HG03097 (cell line): ENCODE data around the gene TRPV6.

Source experiments
- ATAC-seq: cut with Tn5 transposase; IDR thresholded peaks from one replicate; pipeline ENCODE4 v1.9.1; 2021; ENCODE audit not compliant: unreplicated experiment, low FRiP score

Gene TRPV6

DNA sequence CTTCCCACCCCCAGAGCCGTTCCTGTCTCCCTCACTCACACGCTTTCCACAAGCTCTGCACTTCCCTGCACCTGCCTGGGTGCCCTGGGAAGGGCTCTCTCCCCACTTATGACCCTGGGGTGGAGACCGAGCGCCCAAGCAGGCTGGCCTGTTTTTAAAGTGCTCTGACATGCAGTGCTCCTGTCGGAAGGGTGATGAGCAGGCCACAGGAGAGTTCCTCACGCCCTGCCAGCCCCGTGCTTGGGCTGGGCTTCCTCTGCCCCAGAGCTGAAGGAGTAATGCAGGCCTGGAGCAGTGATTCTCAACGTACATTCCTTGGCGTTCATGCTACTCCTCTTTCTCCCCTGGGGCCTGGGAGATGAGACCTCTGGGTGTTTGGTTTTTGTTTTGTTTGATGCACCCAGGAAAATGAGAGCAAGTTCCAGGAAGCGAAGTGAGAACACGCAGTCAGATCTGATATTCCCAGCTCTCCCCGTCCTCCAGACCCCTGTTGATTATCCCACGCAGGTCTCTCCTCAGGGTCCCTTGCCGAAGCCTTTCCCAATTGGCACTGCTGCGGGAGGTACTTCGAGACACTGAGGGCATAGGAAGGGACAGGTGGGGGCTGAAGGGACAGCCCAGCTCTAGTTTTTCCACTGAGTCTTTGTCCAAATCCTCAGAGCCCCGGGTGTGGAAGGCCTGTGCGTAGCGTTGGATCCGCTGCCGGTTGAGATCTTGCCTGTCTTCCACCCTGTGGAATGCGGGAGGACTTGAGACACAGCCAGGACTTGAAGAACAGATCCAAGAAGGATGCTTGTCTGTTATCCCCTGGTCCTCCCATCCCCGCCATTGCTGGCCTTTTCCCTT lies 14.1 kb downstream of the TRPV6 start:
- no peak for ATAC-seq

GRCh38 chr7:142870566-142871259 lies 14.8 kb downstream of the TRPV6 start:
- no peak for ATAC-seq

DNA sequence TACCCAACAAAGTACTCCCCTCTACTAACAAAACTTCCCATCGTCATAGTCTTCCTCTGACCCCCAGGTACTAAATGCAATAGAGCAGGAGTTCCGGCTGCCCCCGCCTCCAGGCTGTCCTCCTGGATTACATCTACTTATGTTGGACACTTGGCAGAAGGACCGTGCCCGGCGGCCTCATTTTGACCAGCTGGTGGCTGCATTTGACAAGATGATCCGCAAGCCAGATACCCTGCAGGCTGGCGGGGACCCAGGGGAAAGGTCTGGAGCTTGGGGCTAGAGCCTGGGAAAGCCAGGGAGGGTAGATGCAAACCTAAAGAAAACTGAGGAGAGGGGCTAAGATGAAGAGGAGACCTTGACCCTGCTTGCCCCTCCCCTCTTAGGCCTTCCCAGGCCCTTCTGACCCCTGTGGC lies 15.4 kb downstream of the TRPV6 start:
- ATAC-seq: no peak

- no peak for ATAC-seq
These were observed 16.1 kb downstream of the TRPV6 start for GRCh38 chr7:142869434-142869833.

GRCh38 chr7:142868986-142869415 lies 16.5 kb downstream of the TRPV6 start:
- no peak for ATAC-seq

DNA sequence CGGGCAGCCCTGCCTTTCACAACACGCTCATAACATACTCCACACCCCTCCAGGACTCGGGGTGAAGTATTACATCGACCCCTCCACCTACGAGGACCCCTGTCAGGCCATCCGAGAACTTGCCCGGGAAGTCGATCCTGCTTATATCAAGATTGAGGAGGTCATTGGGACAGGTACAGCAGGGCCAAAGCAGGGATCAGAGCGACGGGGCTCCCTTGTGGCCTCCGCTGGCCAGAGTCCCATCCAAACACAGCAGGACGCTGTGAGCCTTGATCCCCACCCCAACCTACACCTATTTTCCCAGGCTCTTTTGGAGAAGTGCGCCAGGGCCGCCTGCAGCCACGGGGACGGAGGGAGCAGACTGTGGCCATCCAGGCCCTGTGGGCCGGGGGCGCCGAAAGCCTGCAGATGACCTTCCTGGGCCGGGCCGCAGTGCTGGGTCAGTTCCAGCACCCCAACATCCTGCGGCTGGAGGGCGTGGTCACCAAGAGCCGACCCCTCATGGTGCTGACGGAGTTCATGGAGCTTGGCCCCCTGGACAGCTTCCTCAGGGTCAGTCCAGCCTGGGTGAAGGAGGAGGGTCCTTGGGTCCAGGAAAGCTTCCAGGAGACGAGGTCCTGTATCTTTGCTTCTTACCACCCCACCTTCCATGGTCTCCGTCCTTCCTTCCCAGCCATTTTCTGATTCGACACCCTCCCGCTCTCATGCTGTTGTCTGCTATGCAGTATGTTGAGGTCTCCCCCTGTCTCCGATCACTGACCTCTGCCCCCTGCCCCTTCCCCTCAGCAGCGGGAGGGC lies 17.2 kb downstream of the TRPV6 start:
- no peak for ATAC-seq

DNA sequence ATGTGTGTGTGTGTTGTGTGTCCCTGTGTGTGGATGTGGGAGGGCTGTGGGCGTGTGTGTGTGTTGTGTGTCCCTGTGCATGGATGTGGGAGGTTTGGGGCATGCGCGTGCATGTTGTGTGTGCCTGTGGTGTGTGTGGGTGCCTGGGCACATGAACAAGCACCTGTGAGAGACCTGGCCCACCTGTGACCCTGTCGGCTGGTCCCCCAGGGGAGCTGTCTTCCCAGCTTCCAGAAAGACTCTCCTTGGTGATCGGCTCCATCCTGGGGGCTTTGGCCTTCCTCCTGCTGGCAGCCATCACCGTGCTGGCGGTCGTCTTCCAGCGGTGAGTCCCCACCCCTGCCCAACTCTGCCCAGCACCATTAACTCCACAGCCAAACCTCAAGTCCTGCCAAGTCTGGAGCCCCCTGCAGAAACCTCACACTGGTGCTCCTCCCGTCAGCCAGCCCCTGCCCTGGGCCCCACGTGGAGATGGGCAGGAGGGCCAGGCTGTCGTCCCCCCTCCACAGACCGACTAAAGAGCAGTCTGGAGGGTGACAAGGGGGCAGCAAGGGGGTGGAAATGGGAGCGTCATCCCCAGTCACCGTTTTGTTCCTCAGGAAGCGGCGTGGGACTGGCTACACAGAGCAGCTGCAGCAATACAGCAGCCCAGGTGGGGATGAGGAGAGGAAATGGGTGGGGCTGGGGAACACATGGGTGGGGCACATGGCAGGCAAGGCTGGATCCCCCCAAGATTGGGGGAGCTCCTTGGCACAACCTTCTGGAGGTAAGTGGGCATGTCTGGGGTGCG lies 18.0 kb downstream of the TRPV6 start:
- ATAC-seq: no peak

GRCh38 chr7:142867097-142867378 lies 18.5 kb downstream of the TRPV6 start:
- no peak for ATAC-seq

- ATAC-seq: no peak
These were observed 19.0 kb downstream of the TRPV6 start for GRCh38 chr7:142866361-142867096.

DNA sequence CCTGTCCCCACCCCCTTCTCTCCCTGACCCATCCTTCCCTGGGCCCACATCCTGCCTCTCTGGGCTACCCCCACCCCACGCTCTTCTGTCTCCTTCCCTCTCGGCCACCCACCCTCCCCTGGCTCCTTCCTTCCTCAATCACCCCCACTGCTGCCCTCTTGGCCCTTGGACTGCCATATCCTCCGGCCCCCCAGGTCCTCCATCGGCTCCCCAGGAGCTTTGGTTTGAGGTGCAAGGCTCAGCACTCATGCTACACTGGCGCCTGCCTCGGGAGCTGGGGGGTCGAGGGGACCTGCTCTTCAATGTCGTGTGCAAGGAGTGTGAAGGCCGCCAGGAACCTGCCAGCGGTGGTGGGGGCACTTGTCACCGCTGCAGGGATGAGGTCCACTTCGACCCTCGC lies 19.8 kb downstream of the TRPV6 start:
- no peak for ATAC-seq

DNA sequence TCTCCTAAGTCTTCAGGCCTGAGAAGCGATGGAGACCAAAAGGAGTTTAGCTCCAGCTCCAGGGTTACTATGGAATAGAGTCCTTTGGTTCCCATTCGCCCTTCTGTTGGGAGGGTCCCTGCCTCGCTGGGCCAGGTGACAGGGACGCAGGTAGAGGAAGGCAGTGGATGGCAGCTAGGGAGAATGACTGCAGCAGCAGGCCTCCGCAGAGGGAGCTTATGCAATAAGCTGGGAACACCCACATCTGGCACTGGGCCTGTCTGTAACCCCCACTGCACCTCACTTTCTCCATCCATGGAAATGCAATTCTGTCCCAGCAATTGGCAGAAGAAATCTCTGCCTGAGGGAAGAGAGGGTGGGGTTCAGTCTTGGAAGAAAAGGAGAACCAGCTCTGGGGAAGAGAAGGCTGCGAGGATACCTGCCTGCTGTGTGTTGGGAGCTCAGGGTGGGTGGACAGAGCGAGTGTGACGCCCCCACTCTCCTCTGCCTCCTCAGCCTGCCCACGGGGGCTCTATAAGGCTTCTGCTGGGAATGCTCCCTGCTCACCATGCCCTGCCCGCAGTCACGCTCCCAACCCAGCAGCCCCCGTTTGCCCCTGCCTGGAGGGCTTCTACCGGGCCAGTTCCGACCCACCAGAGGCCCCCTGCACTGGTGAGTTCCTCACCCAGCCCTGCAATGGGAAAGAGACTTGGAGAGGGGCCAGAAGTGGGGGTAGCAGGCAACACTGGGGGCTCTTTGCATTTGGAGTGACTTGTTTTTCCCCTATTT lies 20.4 kb downstream of the TRPV6 start:
- ATAC-seq: no peak

DNA sequence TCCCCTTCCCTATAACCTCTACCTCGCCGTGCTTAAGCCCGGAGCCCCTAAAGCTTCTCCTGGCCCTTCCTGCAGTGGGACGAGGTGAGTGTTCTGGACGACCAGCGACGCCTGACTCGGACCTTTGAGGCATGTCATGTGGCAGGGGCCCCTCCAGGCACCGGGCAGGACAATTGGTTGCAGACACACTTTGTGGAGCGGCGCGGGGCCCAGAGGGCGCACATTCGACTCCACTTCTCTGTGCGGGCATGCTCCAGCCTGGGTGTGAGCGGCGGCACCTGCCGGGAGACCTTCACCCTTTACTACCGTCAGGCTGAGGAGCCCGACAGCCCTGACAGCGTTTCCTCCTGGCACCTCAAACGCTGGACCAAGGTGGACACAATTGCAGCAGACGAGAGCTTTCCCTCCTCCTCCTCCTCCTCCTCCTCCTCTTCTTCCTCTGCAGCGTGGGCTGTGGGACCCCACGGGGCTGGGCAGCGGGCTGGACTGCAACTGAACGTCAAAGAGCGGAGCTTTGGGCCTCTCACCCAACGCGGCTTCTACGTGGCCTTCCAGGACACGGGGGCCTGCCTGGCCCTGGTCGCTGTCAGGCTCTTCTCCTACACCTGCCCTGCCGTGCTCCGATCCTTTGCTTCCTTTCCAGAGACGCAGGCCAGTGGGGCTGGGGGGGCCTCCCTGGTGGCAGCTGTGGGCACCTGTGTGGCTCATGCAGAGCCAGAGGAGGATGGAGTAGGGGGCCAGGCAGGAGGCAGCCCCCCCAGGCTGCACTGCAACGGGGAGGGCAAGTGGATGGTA lies 21.5 kb downstream of the TRPV6 start:
- no peak for ATAC-seq

DNA sequence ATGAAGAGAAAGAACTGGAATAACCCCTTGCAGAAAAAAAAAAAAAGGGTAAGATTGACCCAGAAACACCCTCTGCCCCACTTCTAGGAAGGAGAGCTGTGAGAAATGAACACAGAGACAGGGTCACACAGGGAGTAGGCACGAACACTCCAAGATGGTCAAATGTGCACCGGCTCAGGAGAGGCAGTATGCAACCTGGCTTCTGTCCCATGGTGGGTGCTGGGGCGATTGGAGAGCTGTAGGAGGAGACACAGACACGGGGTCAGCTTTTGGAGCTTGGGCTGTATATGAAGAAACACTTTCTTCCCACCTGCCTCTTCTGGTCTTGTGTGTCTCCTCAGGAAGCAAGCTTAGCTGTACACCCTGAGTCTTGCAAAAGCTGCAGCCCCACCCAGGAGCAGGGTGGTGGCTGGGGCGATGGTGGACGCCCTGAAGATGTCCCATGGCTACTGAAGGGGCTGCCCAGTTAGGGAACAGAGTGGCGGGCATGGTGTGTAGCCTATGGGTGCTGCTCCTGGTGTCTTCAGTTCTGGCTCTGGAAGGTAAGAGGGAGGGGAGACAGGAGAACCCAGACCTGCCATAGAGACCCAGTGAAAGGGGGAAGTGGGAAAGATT lies 22.7 kb downstream of the TRPV6 start:
- ATAC-seq: no peak

GRCh38 chr7:142862351-142862750 lies 23.2 kb downstream of the TRPV6 start:
- no peak for ATAC-seq

DNA sequence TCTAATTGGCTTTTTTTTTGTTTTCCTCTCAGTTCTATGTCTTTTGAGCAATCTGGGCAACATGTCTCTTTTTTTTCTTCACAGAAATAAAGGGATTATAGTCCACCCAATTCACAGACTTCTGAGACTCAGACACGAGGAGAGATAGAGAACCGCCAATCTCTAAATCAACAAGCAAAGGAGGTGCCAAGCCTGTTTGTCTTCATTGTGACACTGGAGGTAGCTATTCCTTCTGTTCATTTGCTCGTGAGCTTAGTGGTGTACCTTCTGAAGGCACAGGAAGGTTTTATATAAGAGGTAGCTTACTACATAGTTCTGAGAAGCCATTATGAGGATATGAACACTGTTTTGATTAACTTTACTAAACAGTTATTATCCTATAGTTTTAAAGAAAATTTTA lies 24.6 kb downstream of the TRPV6 start:
- ATAC-seq: no peak

GRCh38 chr7:142859829-142860228 lies 25.7 kb downstream of the TRPV6 start:
- no peak for ATAC-seq

DNA sequence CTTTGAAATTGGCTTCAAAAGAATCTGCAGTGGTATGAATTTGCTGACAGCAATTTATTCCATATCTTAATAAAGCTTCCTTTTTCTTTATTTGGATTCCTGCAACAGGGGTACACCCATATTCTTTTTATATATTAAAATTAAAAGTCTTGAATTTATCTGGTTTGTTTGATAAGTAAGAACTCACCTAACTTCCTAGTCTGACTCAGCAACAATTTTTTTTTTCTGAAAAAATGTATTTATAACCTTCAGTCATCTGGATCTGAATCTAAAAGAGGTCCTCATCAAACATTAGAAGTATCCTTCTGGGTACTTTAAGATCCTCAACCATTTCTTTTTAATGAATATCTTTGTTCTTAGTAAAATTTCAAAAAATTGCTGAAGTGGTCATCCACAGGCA lies 26.1 kb downstream of the TRPV6 start:
- ATAC-seq: no peak

DNA sequence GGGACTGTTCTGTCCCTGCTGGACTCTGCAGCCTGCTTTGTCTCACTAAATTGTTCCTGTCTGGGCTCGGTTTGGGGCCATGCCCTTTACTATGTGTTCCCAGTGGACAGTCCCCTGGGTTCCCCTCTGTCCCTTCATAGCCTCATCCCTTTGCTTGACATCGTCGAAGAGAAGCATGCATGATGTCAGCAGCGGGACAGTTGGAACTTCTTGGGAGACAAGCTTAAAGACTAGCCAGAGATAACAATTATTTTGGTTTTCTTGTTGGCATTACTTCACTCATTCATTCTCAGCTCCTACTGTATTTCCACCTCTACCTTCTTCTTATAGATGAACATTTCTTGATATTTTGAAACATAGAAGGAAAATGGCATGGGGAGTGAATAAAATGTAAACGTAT lies 27.9 kb downstream of the TRPV6 start:
- ATAC-seq: no peak
